Sigmoid colon (tissue), 7 donors: ENCODE measurements around the gene MPND. TPM values are rescaled to one million over a fixed set of nuclear protein-coding genes. Genes with fewer than 3 reads are reported as not detected.

ENCODE experiments used
- DNase-seq: peaks from one replicate; pipeline ENCODE4 v3.0.0-alpha.2; 2019
- H3K27ac ChIP-seq, 4 donors: fragments of 200-600 bp; sonication (generic); one replicate each; pipeline ENCODE4 v1.5.1; 2016 to 2019; ENCODE audit warnings: mild to moderate bottlenecking in 1 of 4
- H3K27me3 ChIP-seq, 3 donors: fragments of 200-600 bp; sonication (generic); one replicate each; pipeline ENCODE4 v1.5.1; 2019; ENCODE audit warnings: mild to moderate bottlenecking in 1 of 3
- H3K36me3 ChIP-seq, 4 donors: fragments of 200-600 bp; sonication (generic); one replicate each; pipeline ENCODE4 v1.5.1; 2016 to 2019
- H3K4me1 ChIP-seq, 4 donors: fragments of 200-600 bp; sonication (generic); one replicate each; pipeline ENCODE4 v1.5.1; 2017 to 2019
- H3K4me3 ChIP-seq, 4 donors: fragments of 200-600 bp; sonication (generic); one replicate each; pipeline ENCODE4 v1.5.1; 2017 to 2019; ENCODE audit warnings: mild to moderate bottlenecking in 2 of 4, moderate library complexity in 1 of 4
- H3K9me3 ChIP-seq, 4 donors: fragments of 200-600 bp in 3 of 4; sonication (generic) in 3 of 4; one replicate each; pipeline versions ENCODE4 v1.5.1 to v1.6.1; 2013 to 2019
- CTCF ChIP-seq, 4 experiments: fragments of 450-650 bp in 3 of 4; fragments of 200-600 bp in 1 of 4; IDR thresholded peaks; one replicate each; pipeline ENCODE4 v1.5.1; 2016 to 2019; ENCODE audit warnings: antibody characterized with exemption in 4 of 4, mild to moderate bottlenecking in 3 of 4, moderate library complexity in 2 of 4
- EP300 ChIP-seq, 4 donors: sonication (generic); formaldehyde crosslinking; IDR thresholded peaks; one replicate each; pipeline ENCODE4 v1.6.1; 2017; ENCODE audit warnings: antibody characterized with exemption in 4 of 4
- POLR2A ChIP-seq, 2 donors: fragments of 450-650 bp; IDR thresholded peaks; one replicate each; pipeline ENCODE4 v1.6.1; 2016; ENCODE audit warnings: antibody characterized with exemption in 2 of 2, mild to moderate bottlenecking in 2 of 2, moderate library complexity in 2 of 2
- POLR2AphosphoS5 ChIP-seq, 4 donors: sonication (generic); formaldehyde crosslinking; IDR thresholded peaks; one replicate each; pipeline ENCODE4 v1.6.1; 2017; ENCODE audit warnings: antibody characterized with exemption in 4 of 4
- WGBS, 2 donors: extraction: QIAGEN DNeasy Blood & Tissue Kit; methylation state at CpG; one replicate each; pipeline ENCODE4 v1.1.7; 2013; 5-methylcytosine and 5-hydroxymethylcytosine counted together
- intact Hi-C: fragments of 100-400 bp; cut with DNase I; formaldehyde crosslinking; loops from one replicate; pipeline ENCODE4 v1.15.1; 2023
- polyA plus RNA-seq, 3 donors: library from polyadenylated mRNA; stranded (reverse); fragments of 200-250 nt; gene quantifications; one replicate each; pipeline ENCODE4 v1.2.3, GENCODE V29; 2013
- total RNA-seq, 4 donors: library from RNA; depleted of rRNA; stranded (reverse); fragments of >200 nt; gene quantifications; one replicate each; pipeline ENCODE4 v1.1.0, GENCODE V29; 2016
- donor health status: healthy with polysubstance abuse.
- donor health status: Bipolar disorder and iron deficiency.
- donor health status: healthy.

MPND gene
- total and polyA plus RNA-seq, 7 donors: 8.6 to 65.2 (median 13.3) TPM

GRCh38 chr19:4366666-4367335 is 23.4 kb downstream of the MPND start:
- H3K36me3 ChIP-seq: peaks cover 21 to 47% (median 39%) of the 10 kb centered on the region in 4 donors
- no peak for TF ChIP-seq CTCF (IDR thresholded peaks at IDR 0.05)
- no peak for TF ChIP-seq POLR2AphosphoS5 (IDR thresholded peaks at IDR 0.05)
- no peak for TF ChIP-seq POLR2A (IDR thresholded peaks at IDR 0.05)
- TF ChIP-seq EP300 (IDR thresholded peaks at IDR 0.05): no peak
- no peak for DNase-seq

GRCh38 chr19:4367336-4367723 is 24.0 kb downstream of the MPND start:
- intact Hi-C loops: no loop called here
- H3K36me3 ChIP-seq: peaks cover 15 to 42% (median 34%) of the 10 kb centered on the region in 4 donors
- H3K27ac ChIP-seq: peak overlapping the region in 2 of 4 donors; percentile 61 to 65
- no peaks in the 10 kb centered on the region for H3K27me3 ChIP-seq
- no peak for DNase-seq
- TF ChIP-seq POLR2AphosphoS5 (IDR thresholded peaks at IDR 0.05) (peak in 1 of 4 donors; percentile 13), CTCF (IDR thresholded peaks at IDR 0.05) (no peak)
- no peaks in the 10 kb centered on the region for H3K9me3 ChIP-seq
- no peak overlapping the region for H3K4me3 ChIP-seq
- WGBS, 2 donors: 90% methylated on average over 10 of the region's 10 CpGs
- peaks cover 0 to 55% (median 47%) of the 10 kb centered on the region in 4 donors for H3K4me1 ChIP-seq

More at GRCh38 chr19:4366666-4367335, 23.4 kb downstream of the MPND start:
- no peaks in the 10 kb centered on the region for H3K9me3 ChIP-seq
- no peaks in the 10 kb centered on the region for H3K27me3 ChIP-seq
- no peak overlapping the region for H3K4me3 ChIP-seq
- 91 to 93% methylated on average over 16 of the region's 16 CpGs for WGBS, 2 donors
- intact Hi-C loops: no loop called here
- H3K27ac ChIP-seq: peak overlapping the region in 2 of 4 donors; percentile 61 to 65
- peaks cover 0 to 50% (median 44%) of the 10 kb centered on the region in 4 donors for H3K4me1 ChIP-seq

GRCh38 chr19:4367781-4368127 is 24.4 kb downstream of the MPND start:
- H3K4me3 ChIP-seq: no peak overlapping the region
- 89 to 92% methylated on average over 13 of the region's 13 CpGs for WGBS, 2 donors
- no peak for DNase-seq
- TF ChIP-seq POLR2AphosphoS5 (IDR thresholded peaks at IDR 0.05) (peak in 1 of 4 donors; percentile 4), CTCF (IDR thresholded peaks at IDR 0.05) (no peak), POLR2A (IDR thresholded peaks at IDR 0.05) (no peak), EP300 (IDR thresholded peaks at IDR 0.05) (no peak)
- H3K36me3 ChIP-seq: peaks cover 14 to 37% (median 30%) of the 10 kb centered on the region in 4 donors
- peaks cover 0 to 59% (median 49%) of the 10 kb centered on the region in 4 donors for H3K4me1 ChIP-seq
- intact Hi-C loops: no loop called here
- no peaks in the 10 kb centered on the region for H3K9me3 ChIP-seq
- no peaks in the 10 kb centered on the region for H3K27me3 ChIP-seq
- peak overlapping the region; percentile 37 to 75 (median 63) for H3K27ac ChIP-seq

- Histone ChIP-seq H3K4me1 (peaks cover 0 to 64% (median 54%) of the 10 kb centered on the region in 4 donors), H3K9me3 (no peaks in the 10 kb centered on the region), H3K27me3 (no peaks in the 10 kb centered on the region), H3K36me3 (peaks cover 11 to 32% (median 25%) of the 10 kb centered on the region in 4 donors), H3K4me3 (no peak overlapping the region), H3K27ac (peak overlapping the region; percentile 37 to 75 (median 63))
- TF ChIP-seq EP300 (IDR thresholded peaks at IDR 0.05) (no peak), POLR2AphosphoS5 (IDR thresholded peaks at IDR 0.05) (no peak), POLR2A (IDR thresholded peaks at IDR 0.05) (no peak), CTCF (IDR thresholded peaks at IDR 0.05) (no peak)
- WGBS, 2 donors: 66 to 73% methylated on average over 19 of the region's 19 CpGs
- intact Hi-C loops: no loop called here
- no peak for DNase-seq
Observed at GRCh38 chr19:4368128-4368820, 24.9 kb downstream of the MPND start.
